AG04450 (cell line): ENCODE results near the gene FRAS1. TPM values are rescaled to one million over a fixed set of nuclear protein-coding genes. Genes with fewer than 3 reads are reported as not detected.

Experiments used
- CTCF ChIA-PET: fragments of 300-600, 350-600 bp; formaldehyde crosslinking; extraction: SDS; loops from one replicate; lab custom pipeline; 2022; ENCODE audit warnings: antibody characterized with exemption, inconsistent platforms; lab: Charles Lee
- POLR2A ChIA-PET: fragments of 350-600 bp; formaldehyde crosslinking; extraction: SDS; loops from one replicate; lab custom pipeline; 2021; ENCODE audit warnings: antibody characterized with exemption, inconsistent platforms; lab: Yijun Ruan, JAX
- DNase-seq: peaks from one replicate; pipeline ENCODE4 v3.0.0-alpha.2; 2011; ENCODE audit warnings: low read depth, low spot score
- H3K27ac ChIP-seq: one replicate; pipeline ENCODE4 v1.5.1; 2012; ENCODE audit warnings: low read depth, low read length, control low read depth
- H3K27me3 ChIP-seq: one replicate; pipeline ENCODE4 v1.6.0; 2012; ENCODE audit warnings: low read length; ENCODE audit not compliant: control insufficient read depth, insufficient read depth
- H3K4me3 ChIP-seq: 2 replicates; pipeline ENCODE4 v1.5.1; 2011; ENCODE audit warnings: mild to moderate bottlenecking, low read depth, low read length, control low read depth
- H3K9me3 ChIP-seq: 2 replicates; pipeline ENCODE4 v1.5.1; 2012; ENCODE audit warnings: low read length; ENCODE audit not compliant: control insufficient read depth, insufficient read depth
- polyA plus RNA-seq: library from polyadenylated mRNA; depleted of rRNA; stranded (reverse); fragments of >200 nt; gene quantifications from 2 replicates; pipeline ENCODE4 v1.2.3, GENCODE V29; 2011
- TF ChIP-seq, protein P1 (sequence below): IDR thresholded peaks from 2 replicates; pipeline ENCODE4 v1.5.1; 2011; ENCODE audit warnings: low read depth, low read length, control low read depth, inconsistent platforms

Gene FRAS1
- polyA plus RNA-seq, 1 experiment: 0.21 TPM

DNA sequence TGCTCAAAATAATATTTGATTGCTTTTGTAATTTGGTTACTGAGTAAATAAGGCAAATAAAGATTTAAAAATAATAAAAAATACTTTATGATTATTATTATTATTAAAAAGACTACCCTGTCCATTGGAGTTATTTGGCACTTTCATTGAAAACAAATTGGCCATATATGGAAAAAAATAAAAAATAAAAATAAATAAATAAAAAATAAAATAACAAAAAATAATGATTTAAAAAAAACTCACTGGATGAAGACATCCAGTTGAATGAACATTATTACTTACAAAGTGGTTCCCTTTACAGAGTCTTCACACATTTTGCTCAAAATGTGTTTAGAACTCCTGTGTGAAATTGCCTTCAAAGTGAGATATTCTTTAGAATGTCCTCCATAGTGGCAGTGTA, 353.1 kb downstream of the FRAS1 start:
- no peak for DNase-seq
- Histone ChIP-seq H3K9me3 (no peaks in the 10 kb centered on the region), H3K4me3 (no peak overlapping the region), H3K27ac (no peak overlapping the region), H3K27me3 (peaks cover 2% of the 10 kb centered on the region)
- CTCF ChIA-PET: no interaction called here
- POLR2A ChIA-PET: no interaction called here
- TF ChIP-seq, protein P1, sequence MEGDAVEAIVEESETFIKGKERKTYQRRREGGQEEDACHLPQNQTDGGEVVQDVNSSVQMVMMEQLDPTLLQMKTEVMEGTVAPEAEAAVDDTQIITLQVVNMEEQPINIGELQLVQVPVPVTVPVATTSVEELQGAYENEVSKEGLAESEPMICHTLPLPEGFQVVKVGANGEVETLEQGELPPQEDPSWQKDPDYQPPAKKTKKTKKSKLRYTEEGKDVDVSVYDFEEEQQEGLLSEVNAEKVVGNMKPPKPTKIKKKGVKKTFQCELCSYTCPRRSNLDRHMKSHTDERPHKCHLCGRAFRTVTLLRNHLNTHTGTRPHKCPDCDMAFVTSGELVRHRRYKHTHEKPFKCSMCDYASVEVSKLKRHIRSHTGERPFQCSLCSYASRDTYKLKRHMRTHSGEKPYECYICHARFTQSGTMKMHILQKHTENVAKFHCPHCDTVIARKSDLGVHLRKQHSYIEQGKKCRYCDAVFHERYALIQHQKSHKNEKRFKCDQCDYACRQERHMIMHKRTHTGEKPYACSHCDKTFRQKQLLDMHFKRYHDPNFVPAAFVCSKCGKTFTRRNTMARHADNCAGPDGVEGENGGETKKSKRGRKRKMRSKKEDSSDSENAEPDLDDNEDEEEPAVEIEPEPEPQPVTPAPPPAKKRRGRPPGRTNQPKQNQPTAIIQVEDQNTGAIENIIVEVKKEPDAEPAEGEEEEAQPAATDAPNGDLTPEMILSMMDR: no peak

DNA sequence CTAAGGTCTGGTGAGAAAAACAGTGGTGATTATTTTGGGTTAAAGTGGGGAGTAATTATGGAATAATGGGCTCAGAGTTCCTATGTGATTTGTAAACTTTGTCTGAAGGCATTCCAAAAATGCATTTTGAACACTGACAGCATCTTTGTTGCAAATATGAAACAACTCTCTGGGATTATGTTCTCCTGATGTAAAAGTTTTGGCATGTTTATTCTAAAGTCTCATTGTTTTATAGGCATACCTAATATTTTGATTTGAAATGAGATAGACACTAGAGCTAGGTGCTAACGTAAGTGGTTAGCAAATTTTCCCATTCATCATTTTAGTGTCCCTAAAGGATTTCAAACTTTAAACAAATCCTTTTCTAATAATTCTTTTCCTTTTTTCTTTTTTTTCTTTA, 353.6 kb downstream of the FRAS1 start:
- DNase-seq: no peak
- TF ChIP-seq, protein P1: no peak
- ChIA-PET CTCF (no interaction called here), POLR2A (no interaction called here)
- Histone ChIP-seq H3K27me3 (peaks cover 2% of the 10 kb centered on the region), H3K9me3 (no peaks in the 10 kb centered on the region), H3K27ac (no peak overlapping the region), H3K4me3 (no peak overlapping the region)

GRCh38 chr4:78414116-78414515, 357.0 kb downstream of the FRAS1 start:
- POLR2A ChIA-PET: no interaction called here
- TF ChIP-seq, protein P1: no peak
- DNase-seq: no peak
- no peak overlapping the region for H3K27ac ChIP-seq
- CTCF ChIA-PET: no interaction called here
- no peaks in the 10 kb centered on the region for H3K9me3 ChIP-seq
- H3K27me3 ChIP-seq: peaks cover 2% of the 10 kb centered on the region
- H3K4me3 ChIP-seq: no peak overlapping the region

- ChIA-PET CTCF (no interaction called here), POLR2A (no interaction called here)
- no peak for DNase-seq
- no peak overlapping the region for H3K4me3 ChIP-seq
- TF ChIP-seq, protein P1: no peak
- peaks cover 2% of the 10 kb centered on the region for H3K27me3 ChIP-seq
- no peaks in the 10 kb centered on the region for H3K9me3 ChIP-seq
- H3K27ac ChIP-seq: no peak overlapping the region
Observed at GRCh38 chr4:78417603-78418002, 360.5 kb downstream of the FRAS1 start.

- DNase-seq: no peak
- POLR2A ChIA-PET: no interaction called here
- no peak overlapping the region for H3K27ac ChIP-seq
- no peak overlapping the region for H3K4me3 ChIP-seq
- H3K9me3 ChIP-seq: no peaks in the 10 kb centered on the region
- H3K27me3 ChIP-seq: peaks cover 2% of the 10 kb centered on the region
- TF ChIP-seq, protein P1: no peak
- CTCF ChIA-PET: no interaction called here
Observed at GRCh38 chr4:78418406-78418805, 361.3 kb downstream of the FRAS1 start.
